ENCODE results near the gene AP5Z1. TPM values are rescaled to one million over a fixed set of nuclear protein-coding genes. Genes with fewer than 3 reads are reported as not detected.
"Not testable (repeated sequence)": the region's sequence is repeated elsewhere in the genome, so short reads cannot be mapped to it uniquely, and the experiment has no call there.

Gene AP5Z1
- total and polyA plus RNA-seq, 2 experiments from 2014 or later: 31.2 to 44.5 TPM

GRCh38 chr7:4800487-4800886 is 25.1 kb downstream of the AP5Z1 start:
- Histone ChIP-seq H4K20me1 (ENCODE audit: insufficient read depth) (no peaks in the 10 kb centered on the region), H3K9ac (no peak overlapping the region), H3K79me2 (ENCODE audit: insufficient read depth) (no peaks in the 10 kb centered on the region), H3K4me1 (ENCODE audit: insufficient read depth) (no peaks in the 10 kb centered on the region), H3K27me3 (replicated peaks; ENCODE audit: insufficient read depth) (no peaks in the 10 kb centered on the region), H3K4me3 (no peak overlapping the region), H3K4me2 (ENCODE audit: unreplicated experiment) (no peak overlapping the region), H2AFZ (no peak overlapping the region), H3K27ac (no peak overlapping the region), H3K36me3 (ENCODE audit: low read depth) (no peaks in the 10 kb centered on the region), H3K9me2 (ENCODE audit: insufficient read depth) (no peaks in the 10 kb centered on the region), H3F3A (ENCODE audit: insufficient read depth) (no peaks in the 10 kb centered on the region), H3K9me3 (ENCODE audit: low read depth) (no peaks in the 10 kb centered on the region)
- TF ChIP-seq EZH2 (IDR thresholded peaks at IDR 0.05; ENCODE audit: insufficient read depth, poor library complexity, severe bottlenecking): no peak
- no peak for TF ChIP-seq EZH2phosphoT487 (IDR thresholded peaks at IDR 0.05; ENCODE audit: insufficient read depth, low read depth)
- DNase-seq: no peak
- in situ Hi-C loops (cut with MboI): no loop called here
- 59 to 76% methylated on average over 8 to 10 of the region's 10 CpGs for WGBS, 2 experiments (ENCODE audit: low coverage in 1 of 2, low lambda C conversion rate in 2 of 2, missing lambda C conversion rate in 2 of 2)

DNA sequence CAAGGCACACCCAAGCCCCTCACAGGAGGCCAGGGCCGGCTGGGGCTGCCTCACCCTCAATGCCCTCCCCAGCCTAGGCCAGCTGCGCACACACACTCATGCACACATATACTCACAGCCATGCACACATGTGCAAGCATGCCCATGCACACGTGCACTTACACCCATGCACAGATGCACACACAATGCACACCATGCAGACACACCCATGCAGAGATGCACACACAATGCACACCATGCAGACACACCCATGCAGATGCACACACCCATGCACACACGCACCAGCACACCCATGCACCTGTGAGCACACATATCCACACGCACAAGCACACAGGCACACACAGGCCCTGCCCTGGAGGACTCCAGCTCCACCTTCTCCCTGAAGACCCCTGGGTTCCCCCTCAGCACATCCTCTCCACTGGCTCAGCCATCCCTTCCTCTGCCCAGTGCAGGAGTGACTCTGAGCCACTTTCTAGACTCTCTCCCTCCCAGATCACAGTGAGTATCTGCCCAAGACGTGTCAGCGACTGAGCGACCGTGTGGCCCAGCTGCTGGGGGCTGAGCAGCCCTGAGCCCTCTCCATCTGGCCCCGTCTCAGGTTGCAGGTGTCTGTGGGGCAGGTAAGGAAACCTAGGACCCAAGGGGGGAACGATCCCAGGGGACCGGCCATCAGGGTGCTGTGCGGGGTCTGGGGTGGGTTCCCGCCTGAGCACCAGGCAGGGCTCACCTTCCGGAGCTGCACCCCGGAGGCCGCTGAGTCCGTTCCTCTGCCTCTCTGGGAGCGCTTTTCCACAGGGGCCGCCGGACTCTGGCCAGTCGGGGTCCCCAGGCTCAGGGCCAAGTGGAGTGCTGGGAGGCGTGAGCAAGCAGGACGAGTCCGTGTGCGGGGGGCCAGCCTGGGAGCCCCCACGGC is 25.8 kb downstream of the AP5Z1 start:
- DNase-seq: no peak
- no peaks in the 10 kb centered on the region for H3K9me3 ChIP-seq (ENCODE audit: low read depth)
- H3K4me3 ChIP-seq: no peak overlapping the region
- no peaks in the 10 kb centered on the region for H3K36me3 ChIP-seq (ENCODE audit: low read depth)
- H3F3A ChIP-seq (ENCODE audit: insufficient read depth): no peaks in the 10 kb centered on the region
- H3K4me1 ChIP-seq (ENCODE audit: insufficient read depth): no peaks in the 10 kb centered on the region
- H3K27ac ChIP-seq: no peak overlapping the region
- H3K4me2 ChIP-seq (ENCODE audit: unreplicated experiment): no peak overlapping the region
- H2AFZ ChIP-seq: no peak overlapping the region
- no peaks in the 10 kb centered on the region for H3K9me2 ChIP-seq (ENCODE audit: insufficient read depth)
- H3K79me2 ChIP-seq (ENCODE audit: insufficient read depth): no peaks in the 10 kb centered on the region
- no peak overlapping the region for H3K9ac ChIP-seq
- no peak for TF ChIP-seq EZH2 (IDR thresholded peaks at IDR 0.05; ENCODE audit: insufficient read depth, poor library complexity, severe bottlenecking)
- no peaks in the 10 kb centered on the region for H4K20me1 ChIP-seq (ENCODE audit: insufficient read depth)
- in situ Hi-C loops (cut with MboI): no loop called here
- no peaks in the 10 kb centered on the region for H3K27me3 ChIP-seq (replicated peaks; ENCODE audit: insufficient read depth)
- WGBS, 2 experiments (ENCODE audit: low coverage in 1 of 2, low lambda C conversion rate in 2 of 2, missing lambda C conversion rate in 2 of 2): 88 to 91% methylated on average over 19 to 24 of the region's 27 CpGs

DNA sequence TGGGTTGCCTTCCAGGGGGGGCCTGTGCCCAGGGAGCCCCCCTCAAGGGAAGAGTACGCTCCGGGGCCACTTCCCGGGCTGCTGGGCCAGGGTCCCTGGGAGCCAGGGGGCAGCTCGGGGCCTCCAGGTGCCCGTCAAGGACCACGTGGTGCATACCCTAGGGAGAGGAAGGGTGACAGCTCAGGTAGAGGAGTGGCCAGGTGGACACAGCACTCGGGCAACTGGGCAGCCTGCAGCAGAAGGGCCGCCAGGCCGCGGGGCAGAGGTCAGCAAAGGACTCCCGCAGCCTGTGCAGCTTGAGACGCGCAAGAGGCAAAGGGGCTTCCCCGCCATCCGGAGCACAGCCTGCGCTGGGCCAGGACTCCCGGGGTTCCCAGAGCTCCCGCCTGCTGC is 26.4 kb downstream of the AP5Z1 start:
- in situ Hi-C loops (cut with MboI): no loop called here
- no peaks in the 10 kb centered on the region for H3K27me3 ChIP-seq (replicated peaks; ENCODE audit: insufficient read depth)
- H3K9me2 ChIP-seq (ENCODE audit: insufficient read depth): no peaks in the 10 kb centered on the region
- H3K4me1 ChIP-seq (ENCODE audit: insufficient read depth): no peaks in the 10 kb centered on the region
- TF ChIP-seq EZH2 (IDR thresholded peaks at IDR 0.05; ENCODE audit: insufficient read depth, poor library complexity, severe bottlenecking): no peak
- TF ChIP-seq EZH2phosphoT487 (IDR thresholded peaks at IDR 0.05; ENCODE audit: insufficient read depth, low read depth): no peak
- H4K20me1 ChIP-seq (ENCODE audit: insufficient read depth): no peaks in the 10 kb centered on the region
- no peaks in the 10 kb centered on the region for H3K36me3 ChIP-seq (ENCODE audit: low read depth)
- WGBS, 2 experiments (ENCODE audit: low coverage in 1 of 2, low lambda C conversion rate in 2 of 2, missing lambda C conversion rate in 2 of 2): 90% methylated on average over 17 of the region's 18 CpGs
- no peak overlapping the region for H3K27ac ChIP-seq
- H3K4me2 ChIP-seq (ENCODE audit: unreplicated experiment): no peak overlapping the region
- H2AFZ ChIP-seq: no peak overlapping the region
- H3K4me3 ChIP-seq: no peak overlapping the region
- no peaks in the 10 kb centered on the region for H3K9me3 ChIP-seq (ENCODE audit: low read depth)
- no peaks in the 10 kb centered on the region for H3K79me2 ChIP-seq (ENCODE audit: insufficient read depth)
- no peaks in the 10 kb centered on the region for H3F3A ChIP-seq (ENCODE audit: insufficient read depth)
- no peak for DNase-seq
- no peak overlapping the region for H3K9ac ChIP-seq

DNA sequence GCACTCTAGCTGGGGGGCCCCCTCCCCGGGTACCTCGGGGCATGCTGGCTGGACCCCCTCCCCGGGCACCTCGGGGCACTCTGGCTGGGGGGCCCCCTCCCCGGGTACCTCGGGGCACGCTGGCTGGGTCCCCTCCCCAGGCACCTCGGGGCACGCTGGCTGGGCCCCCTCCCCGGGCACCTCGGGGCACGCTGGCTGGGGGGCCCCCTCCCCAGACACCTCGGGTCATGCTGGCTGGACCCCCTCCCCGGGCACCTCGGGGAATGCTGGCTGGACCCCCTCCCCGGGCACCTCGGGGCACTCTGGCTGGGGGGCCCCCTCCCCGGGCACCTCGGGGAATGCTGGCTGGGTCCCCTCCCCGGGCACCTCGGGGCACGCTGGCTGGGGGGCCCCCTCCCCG is 27.2 kb downstream of the AP5Z1 start:
- 76% methylated on average over 19 of the region's 23 CpGs; no CpG with 5 or more reads in 1 of the 2 experiments for WGBS, 2 experiments (ENCODE audit: low coverage in 1 of 2, low lambda C conversion rate in 2 of 2, missing lambda C conversion rate in 2 of 2)
- H3K9me2 ChIP-seq (ENCODE audit: insufficient read depth); H3K9ac ChIP-seq; H3K4me1 ChIP-seq (ENCODE audit: insufficient read depth); H3K36me3 ChIP-seq (ENCODE audit: low read depth); H3K4me2 ChIP-seq (ENCODE audit: unreplicated experiment); H4K20me1 ChIP-seq (ENCODE audit: insufficient read depth); H3K27ac ChIP-seq; H3K79me2 ChIP-seq (ENCODE audit: insufficient read depth); H3K27me3 ChIP-seq (replicated peaks; ENCODE audit: insufficient read depth); H2AFZ ChIP-seq; H3K4me3 ChIP-seq; H3F3A ChIP-seq (ENCODE audit: insufficient read depth); in situ Hi-C loops (cut with MboI); H3K9me3 ChIP-seq (ENCODE audit: low read depth); DNase-seq: not testable (repeated sequence)

All from GM23248 (cell line).